Measurements from ENCODE around the gene OSBP2. TPM values are rescaled to one million over a fixed set of nuclear protein-coding genes. Genes with fewer than 3 reads are reported as not detected.
A peak's percentile ranks its signal among the peaks of the same experiment; 100 is the strongest.

Gene OSBP2
- total RNA-seq, 6 experiments from 2014 or later, result 0.31 to 3.4 (median 0.93) TPM

GRCh38 chr22:30689622-30690021 is 5.1 kb upstream of the OSBP2 start:
- no peak for ATAC-seq
- 35% methylated on average over 1 of the region's 1 CpG for WGBS (ENCODE audit: insufficient coverage, low coverage, low lambda C conversion rate, missing lambda C conversion rate)
- intact Hi-C loops (cut with DNase I), result no loop called here

GRCh38 chr22:30691204-30691603 is 3.5 kb upstream of the OSBP2 start:
- ATAC-seq (no peak), DNase-seq (no peak)
- intact Hi-C loops (cut with DNase I), result no loop called here
- no peaks in the 10 kb centered on the region for H3K36me3 ChIP-seq
- TF ChIP-seq POLR2A (IDR thresholded peaks at IDR 0.05) (no peak), CTCF (IDR thresholded peaks at IDR 0.05) (no peak)
- H3K4me3 ChIP-seq, result no peak overlapping the region
- no peaks in the 10 kb centered on the region for H3K27me3 ChIP-seq
- no peaks in the 10 kb centered on the region for H3K9me3 ChIP-seq
- 100% methylated on average over 1 of the region's 1 CpG for WGBS (ENCODE audit: insufficient coverage, low coverage, low lambda C conversion rate, missing lambda C conversion rate)
- H3K27ac ChIP-seq, result no peak overlapping the region
- H3K4me1 ChIP-seq, result peaks cover 0 to 10% (median 0%) of the 10 kb centered on the region in 4 donors

More at GRCh38 chr22:30689622-30690021, 5.1 kb upstream of the OSBP2 start:
- H3K27ac ChIP-seq, result no peak overlapping the region
- TF ChIP-seq CTCF (IDR thresholded peaks at IDR 0.05) (no peak), POLR2A (IDR thresholded peaks at IDR 0.05) (no peak)
- H3K36me3 ChIP-seq, result no peaks in the 10 kb centered on the region
- DNase-seq, result no peak
- H3K4me3 ChIP-seq, result no peak overlapping the region
- H3K9me3 ChIP-seq, result no peaks in the 10 kb centered on the region
- peaks cover 0 to 6% (median 0%) of the 10 kb centered on the region in 4 donors for H3K4me1 ChIP-seq
- H3K27me3 ChIP-seq, result no peaks in the 10 kb centered on the region

GRCh38 chr22:30694171-30694639 is 469 bp upstream of the OSBP2 start:
- WGBS (ENCODE audit: insufficient coverage, low coverage, low lambda C conversion rate, missing lambda C conversion rate), result 0% methylated on average over 4 of the region's 38 CpGs
- H3K27ac ChIP-seq, result peak overlapping the region in 1 of 3 donors; percentile 5
- TF ChIP-seq CTCF (IDR thresholded peaks at IDR 0.05) (no peak), POLR2A (IDR thresholded peaks at IDR 0.05) (no peak)
- no peaks in the 10 kb centered on the region for H3K9me3 ChIP-seq
- no peaks in the 10 kb centered on the region for H3K27me3 ChIP-seq
- no peaks in the 10 kb centered on the region for H3K36me3 ChIP-seq
- intact Hi-C loops (cut with DNase I), result no loop called here
- ATAC-seq, result peak; percentile 81 to 86 (median 84)
- peaks cover 0 to 10% (median 0%) of the 10 kb centered on the region in 4 donors for H3K4me1 ChIP-seq
- H3K4me3 ChIP-seq, result peak overlapping the region; percentile 57 to 61 (median 59)
- peak; percentile 72 to 80 (median 76) for DNase-seq

GRCh38 chr22:30695351-30695851 is 727 bp downstream of the OSBP2 start:
- no peak overlapping the region for H3K27ac ChIP-seq
- WGBS (ENCODE audit: insufficient coverage, low coverage, low lambda C conversion rate, missing lambda C conversion rate), result 100% methylated on average over 1 of the region's 15 CpGs
- H3K27me3 ChIP-seq, result no peaks in the 10 kb centered on the region
- TF ChIP-seq CTCF (IDR thresholded peaks at IDR 0.05) (no peak), POLR2A (IDR thresholded peaks at IDR 0.05) (no peak)
- no peaks in the 10 kb centered on the region for H3K9me3 ChIP-seq
- DNase-seq (no peak), ATAC-seq (no peak)
- H3K36me3 ChIP-seq, result no peaks in the 10 kb centered on the region
- peaks cover 0 to 10% (median 0%) of the 10 kb centered on the region in 4 donors for H3K4me1 ChIP-seq
- intact Hi-C loops (cut with DNase I), result no loop called here
- peak overlapping the region; percentile 49 to 58 (median 55) for H3K4me3 ChIP-seq

All from right lobe of liver (tissue), 6 donors.